ENCODE results near the gene NVL. TPM values are rescaled to one million over a fixed set of nuclear protein-coding genes. Genes with fewer than 3 reads are reported as not detected.
"Not testable (repeated sequence)": the region's sequence is repeated elsewhere in the genome, so short reads cannot be mapped to it uniquely, and the experiment has no call there.

Gene NVL
- polyA plus RNA-seq, 4 donors: 33.6 to 44.7 (median 42.1) TPM

- DNase-seq (ENCODE audit: low read depth in 4 of 4, low spot score in 3 of 4): no peak
Observed at GRCh38 chr1:224238212-224238611, 91.8 kb downstream of the NVL start.

GRCh38 chr1:224237119-224237881, 92.7 kb downstream of the NVL start:
- no peak for DNase-seq (ENCODE audit: low read depth in 4 of 4, low spot score in 3 of 4)

DNA sequence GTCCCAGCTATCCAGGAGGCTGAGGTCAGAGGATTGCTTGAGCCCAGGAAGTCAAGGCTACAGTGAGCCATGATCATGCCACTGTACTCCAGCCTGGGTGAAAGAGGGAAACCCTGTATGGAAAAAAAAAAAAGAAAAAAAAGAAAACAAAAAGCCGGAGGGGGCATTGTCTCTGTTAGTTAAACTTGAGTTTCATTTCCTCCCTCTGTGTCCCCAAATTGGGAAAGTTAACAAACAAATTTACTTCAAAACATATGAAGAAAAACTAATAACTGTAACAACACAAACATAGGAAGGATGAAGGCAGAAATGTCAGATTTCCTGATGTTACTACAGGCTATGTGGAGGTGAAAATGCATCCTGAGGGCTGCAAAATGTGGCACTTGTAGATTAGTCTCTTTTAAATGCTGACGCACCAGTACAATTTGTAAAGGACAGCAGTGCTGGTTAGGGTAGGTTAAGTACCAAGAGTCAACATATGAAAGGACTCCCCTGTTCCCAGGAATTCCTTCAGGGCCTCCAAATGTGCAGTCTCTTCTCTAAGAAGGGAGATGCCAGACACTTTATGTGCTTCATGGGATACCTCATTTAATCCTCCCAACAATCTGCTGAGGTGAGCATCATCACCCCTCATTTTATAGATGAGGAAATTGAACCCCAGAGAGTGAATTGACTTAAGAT, 94.0 kb downstream of the NVL start:
- no peak for DNase-seq (ENCODE audit: low read depth in 4 of 4, low spot score in 3 of 4)

DNA sequence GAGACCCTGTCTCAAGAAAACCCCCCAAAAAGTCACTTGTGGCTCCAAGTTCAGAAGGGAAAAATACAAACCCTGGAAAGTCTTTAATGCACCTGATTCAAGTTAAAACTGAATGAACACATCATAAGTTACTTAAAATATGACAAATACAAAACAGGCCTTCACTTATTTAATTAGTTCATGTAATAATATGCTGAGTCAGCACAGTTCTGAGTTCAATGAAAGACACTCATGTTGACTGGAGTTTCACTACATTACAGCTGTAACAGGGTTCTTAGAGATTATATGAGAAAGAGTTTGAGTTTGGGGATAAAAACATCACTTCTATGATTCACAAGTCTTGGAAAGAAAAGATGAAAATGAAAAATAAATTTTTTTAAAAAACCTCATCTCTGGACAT, 96.0 kb downstream of the NVL start:
- DNase-seq (ENCODE audit: low read depth in 4 of 4, low spot score in 3 of 4): no peak

GRCh38 chr1:224226849-224227502, 103.0 kb downstream of the NVL start:
- no peak for DNase-seq (ENCODE audit: low read depth in 4 of 4, low spot score in 3 of 4)

DNA sequence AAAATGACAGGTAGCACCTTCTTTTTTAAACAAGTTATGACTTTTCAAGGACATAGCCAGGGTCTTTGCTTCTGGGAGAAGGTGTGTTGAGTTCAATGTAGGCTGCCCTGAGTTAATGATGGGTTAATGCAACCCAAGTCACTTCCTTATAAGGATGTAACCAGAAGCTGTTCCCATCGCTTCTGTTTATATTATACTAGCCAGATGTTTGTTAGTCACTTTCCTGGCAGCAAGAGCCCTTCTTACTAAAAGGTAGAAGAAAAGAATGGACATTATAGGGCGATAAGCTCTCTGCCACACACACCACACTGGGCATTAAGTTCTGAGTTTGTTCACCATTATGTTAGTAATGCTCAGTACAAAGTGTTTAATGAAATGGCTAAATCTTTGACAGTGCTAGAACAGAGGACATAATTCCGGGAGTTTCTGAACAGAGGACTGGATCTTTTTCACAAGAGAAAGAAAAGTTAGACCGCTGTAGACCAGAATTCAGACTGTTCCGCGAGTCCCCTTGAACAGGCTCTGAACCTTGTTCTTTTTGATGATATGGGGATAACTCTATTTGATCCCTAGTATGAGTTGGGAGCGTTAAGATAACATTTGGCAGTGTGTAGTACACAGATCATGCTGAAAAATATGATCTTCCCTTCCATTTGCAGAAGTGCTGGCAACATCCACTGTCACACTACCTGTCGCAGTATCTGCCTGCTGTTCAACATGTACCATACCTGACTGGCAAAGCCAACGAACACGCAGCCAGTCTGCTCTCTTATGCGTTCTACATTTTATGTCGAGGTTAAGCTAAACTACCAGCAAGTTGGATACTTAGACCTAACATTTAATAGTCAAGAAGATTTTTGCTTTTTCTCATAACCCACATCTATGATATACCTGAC, 105.9 kb downstream of the NVL start:
- no peak for DNase-seq (ENCODE audit: low read depth in 4 of 4, low spot score in 3 of 4)

- no peak for DNase-seq (ENCODE audit: low read depth in 4 of 4, low spot score in 3 of 4)
Observed at GRCh38 chr1:224219612-224220059, 110.3 kb downstream of the NVL start.

- DNase-seq (ENCODE audit: low read depth in 4 of 4, low spot score in 3 of 4): no peak
Observed at GRCh38 chr1:224219011-224219611, 110.9 kb downstream of the NVL start.

- no peak for DNase-seq (ENCODE audit: low read depth in 4 of 4, low spot score in 3 of 4)
Observed at GRCh38 chr1:224217655-224218623, 112.0 kb downstream of the NVL start.

DNA sequence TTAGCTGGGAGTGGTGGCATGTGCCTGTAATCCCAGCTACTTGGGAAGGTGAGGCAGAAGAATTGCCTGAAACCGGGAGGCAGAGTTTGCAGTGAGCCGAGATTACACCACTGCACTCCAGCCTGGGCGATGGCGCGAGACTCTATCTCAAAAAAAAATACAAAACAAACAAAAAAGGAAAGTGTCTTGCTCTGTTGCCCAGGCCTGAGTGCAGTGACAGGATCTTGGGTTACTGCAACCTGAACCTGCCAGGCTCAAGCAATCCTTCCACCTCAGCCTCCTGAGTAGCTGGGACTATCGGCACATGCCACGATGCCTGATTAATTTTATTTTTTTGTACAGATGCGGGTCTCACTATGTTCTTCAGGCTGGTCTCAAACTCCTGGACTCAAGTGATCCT, 113.6 kb downstream of the NVL start:
- DNase-seq (ENCODE audit: low read depth in 4 of 4, low spot score in 3 of 4): no peak

- no peak for DNase-seq (ENCODE audit: low read depth in 4 of 4, low spot score in 3 of 4)
Observed at GRCh38 chr1:224213438-224214119, 116.4 kb downstream of the NVL start.

DNA sequence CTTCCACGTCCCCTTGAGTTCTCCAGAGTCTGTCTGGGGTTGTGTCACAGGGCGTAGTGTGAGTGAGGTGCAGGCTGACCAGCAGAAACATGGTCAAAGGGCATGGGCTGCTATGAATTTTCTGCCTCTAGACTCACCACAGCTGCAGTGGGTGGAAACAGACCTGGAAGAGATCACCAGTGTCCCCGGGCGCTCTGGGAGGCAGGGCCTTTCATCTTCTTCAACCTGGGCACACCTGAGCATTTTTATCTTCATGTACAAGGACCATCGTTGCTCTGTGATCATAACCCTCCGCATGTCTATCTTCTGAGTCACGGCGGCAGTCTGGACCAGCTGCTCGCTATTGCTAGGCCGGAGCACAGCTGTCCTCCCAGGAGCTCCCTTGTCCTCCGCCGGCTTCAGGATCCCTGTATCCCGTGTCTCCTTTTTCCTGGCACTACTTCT, 117.3 kb downstream of the NVL start:
- DNase-seq (ENCODE audit: low read depth in 4 of 4, low spot score in 3 of 4): no peak

GRCh38 chr1:224211206-224211962, 118.6 kb downstream of the NVL start:
- DNase-seq (ENCODE audit: low read depth in 4 of 4, low spot score in 3 of 4): no peak

DNA sequence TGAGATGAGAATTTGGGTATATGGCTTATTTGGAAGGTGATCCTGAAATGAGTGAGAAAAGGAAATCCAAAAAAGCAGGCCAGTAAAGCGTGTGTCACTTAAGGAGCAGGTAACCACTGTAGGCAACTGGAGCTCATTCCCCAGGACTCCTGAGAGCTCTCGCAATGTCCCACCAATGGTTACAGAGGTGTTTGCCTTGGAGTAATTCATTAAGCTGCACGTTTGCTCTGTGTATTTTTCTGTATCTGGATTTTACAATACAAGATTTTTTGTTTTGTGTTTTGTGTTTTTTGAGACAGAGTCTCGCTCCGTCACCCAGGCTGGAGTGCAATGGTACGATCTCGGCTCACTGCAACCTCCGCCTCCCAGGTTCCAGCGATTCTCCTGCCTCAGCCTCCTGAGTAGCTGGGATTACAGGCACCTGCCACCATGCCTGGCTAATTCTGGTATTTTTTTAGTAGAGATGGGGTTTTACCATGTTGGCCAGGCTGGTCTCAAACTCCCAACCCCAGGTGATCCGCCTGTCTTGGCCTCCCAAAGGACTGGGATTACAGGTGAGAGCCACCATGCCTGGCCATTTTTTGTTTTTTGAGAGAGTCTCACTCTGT, 123.9 kb downstream of the NVL start:
- not testable (repeated sequence) for DNase-seq (ENCODE audit: low read depth in 4 of 4, low spot score in 3 of 4)

DNA sequence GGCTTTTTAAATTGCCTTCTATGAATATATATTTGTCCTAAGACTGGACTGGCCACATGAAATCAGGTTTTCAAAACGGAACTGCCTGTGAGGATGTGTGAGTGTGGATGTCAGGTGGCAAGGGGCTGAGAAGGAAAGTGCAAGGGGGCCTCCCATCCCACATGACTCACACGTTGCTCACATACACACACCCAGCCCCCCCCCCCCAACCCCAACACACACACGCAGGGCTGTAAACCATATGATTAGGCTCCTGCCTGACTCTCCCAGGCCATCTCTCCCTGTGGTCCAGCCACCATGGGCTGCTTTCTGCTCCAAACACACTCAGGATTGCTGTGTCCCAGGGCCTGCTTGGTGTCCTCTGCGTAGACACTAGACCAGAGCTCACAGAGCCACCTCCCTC, 124.5 kb downstream of the NVL start:
- DNase-seq (ENCODE audit: low read depth in 4 of 4, low spot score in 3 of 4): no peak

DNA sequence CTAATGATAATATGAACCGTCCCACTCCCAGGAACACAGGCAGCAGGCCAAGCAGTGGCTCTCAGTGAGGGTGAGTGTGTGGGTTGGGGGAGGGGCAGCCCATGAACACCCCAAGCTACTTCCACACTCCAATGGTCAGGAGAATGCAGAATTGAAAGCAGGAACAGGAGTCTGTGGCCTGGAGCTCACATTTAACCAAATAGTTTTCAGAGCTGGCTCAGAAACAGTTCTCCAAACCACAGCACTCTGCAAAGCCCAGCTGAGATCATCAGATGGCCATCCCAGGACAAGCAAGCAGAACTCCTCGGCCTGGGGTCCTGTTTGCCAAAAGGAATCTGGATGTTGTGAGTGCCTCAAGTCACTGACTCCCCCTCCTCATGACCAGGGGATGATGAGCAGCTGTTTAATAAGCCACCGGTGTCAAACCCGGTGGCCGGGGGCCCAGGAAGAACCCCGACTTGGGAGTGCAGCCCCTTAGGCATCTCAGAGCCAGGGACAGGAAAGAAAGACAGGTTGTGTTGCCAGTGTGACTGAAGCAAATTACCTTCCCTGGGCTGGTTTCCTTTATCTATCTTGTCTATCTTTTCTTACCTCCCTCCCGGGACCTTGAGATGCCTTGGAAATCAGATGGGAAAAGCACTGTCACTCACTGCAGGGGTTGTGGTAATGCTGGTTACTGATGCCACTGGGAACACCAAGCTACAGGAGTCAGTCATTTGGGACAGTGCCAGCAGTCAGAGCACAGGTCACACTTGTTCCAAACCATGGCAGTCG, 126.5 kb downstream of the NVL start:
- peak in 2 of 4 donors; percentile 55 to 59 for DNase-seq (ENCODE audit: low read depth in 4 of 4, low spot score in 3 of 4)
